Spleen (tissue), 11 donors: ENCODE measurements around the gene PTPRA. TPM values are rescaled to one million over a fixed set of nuclear protein-coding genes. Genes with fewer than 3 reads are reported as not detected.

Experiments
- DNase-seq: peaks from one replicate; pipeline ENCODE4 v3.0.0-alpha.2; 2020
- H3K27ac ChIP-seq, 8 donors: fragments of 200-600 bp; sonication (generic) in 7 of 8; 1 replicate in 4 of 8; 2 replicates in 4 of 8; pipeline versions ENCODE4 v1.5.0 to v1.8.0; 2016 to 2021; ENCODE audit warnings: inconsistent platforms in 4 of 8, mild to moderate bottlenecking in 4 of 8, moderate library complexity in 1 of 8
- H3K27me3 ChIP-seq, 7 donors: fragments of 200-600 bp; sonication (generic) in 6 of 7; replicated peaks in 1 of 7; 1 replicate in 4 of 7; 2 replicates in 3 of 7; pipeline versions ENCODE4 v1.5.0 to v1.8.0; 2016 to 2021; ENCODE audit warnings: inconsistent platforms in 3 of 7, mild to moderate bottlenecking in 1 of 7
- H3K36me3 ChIP-seq, 6 donors: fragments of 200-600 bp; sonication (generic) in 5 of 6; 1 replicate in 4 of 6; 2 replicates in 2 of 6; pipeline versions ENCODE4 v1.5.0 to v1.8.0; 2016 to 2021; ENCODE audit warnings: inconsistent platforms in 2 of 6
- H3K4me1 ChIP-seq, 6 donors: fragments of 200-600 bp; sonication (generic) in 5 of 6; 1 replicate in 3 of 6; 2 replicates in 3 of 6; pipeline versions ENCODE4 v1.5.0 to v1.8.0; 2016 to 2021; ENCODE audit warnings: inconsistent platforms in 3 of 6
- H3K4me3 ChIP-seq, 8 donors: fragments of 200-600 bp; sonication (generic) in 7 of 8; 1 replicate in 4 of 8; 2 replicates in 4 of 8; pipeline versions ENCODE4 v1.5.0 to v1.8.0; 2016 to 2021; ENCODE audit warnings: inconsistent platforms in 4 of 8, mild to moderate bottlenecking in 4 of 8, moderate library complexity in 2 of 8
- H3K9me3 ChIP-seq, 8 donors: fragments of 200-600 bp; sonication (generic) in 7 of 8; 1 replicate in 4 of 8; 2 replicates in 4 of 8; pipeline versions ENCODE4 v1.5.0 to v1.8.0; 2016 to 2021; ENCODE audit warnings: inconsistent platforms in 4 of 8
- CTCF ChIP-seq, 11 experiments: fragments of 200-600 bp in 7 of 11; fragments of 450-650 bp in 4 of 11; sonication (generic) in 4 of 11; IDR thresholded peaks in 8 of 11; conservative IDR thresholded peaks in 3 of 11; 1 replicate in 7 of 11; 2 replicates in 4 of 11; pipeline versions ENCODE4 v1.4.0 to v1.8.0; 2016 to 2021; ENCODE audit warnings: antibody characterized with exemption in 11 of 11, inconsistent platforms in 4 of 11, mild to moderate bottlenecking in 1 of 11
- POLR2A ChIP-seq, 3 donors: fragments of 450-650 bp; IDR thresholded peaks; one replicate each; pipeline ENCODE4 v1.5.1; 2017; ENCODE audit warnings: antibody characterized with exemption in 3 of 3, mild to moderate bottlenecking in 1 of 3
- POLR2AphosphoS5 ChIP-seq, 3 donors: sonication (generic); formaldehyde crosslinking; IDR thresholded peaks; one replicate each; pipeline ENCODE4 v1.5.1; 2017; ENCODE audit warnings: antibody characterized with exemption in 3 of 3
- WGBS, 5 donors: extraction: QIAGEN DNeasy Blood & Tissue Kit in 3 of 5; methylation state at CpG; one replicate each; pipeline versions ENCODE4 v1.1.5 to v1.1.7; 2013 to 2018; 5-methylcytosine and 5-hydroxymethylcytosine counted together
- intact Hi-C: fragments of 100-400 bp; cut with DNase I; formaldehyde crosslinking; loops from one replicate; pipeline ENCODE4 v1.15.0; 2023; ENCODE audit warnings: low total_unique reads
- polyA plus RNA-seq, 3 donors: library from polyadenylated mRNA; stranded (reverse); fragments of 200-250 nt; gene quantifications; one replicate each; pipeline ENCODE4 v1.2.1, GENCODE V29; 2013
- total RNA-seq, 7 donors: library from RNA; depleted of rRNA in 3 of 7; stranded (reverse); fragments of >200 nt in 3 of 7; fragmentation: NEBNext Ultra II Directional in 4 of 7; extraction: Animal tissue kit (Norgen Biotek cat#: 25700) in 4 of 7; gene quantifications; one replicate each; pipeline versions ENCODE4 v1.1.0 to v1.2.1, GENCODE V29; 2016 to 2021
- donor health status: healthy with polysubstance abuse.
- donor health status: DM: no; HTN: no; CAD: no; lungs with moderate emphysema.
- donor health status: DM: no; HTN: no; CAD: no.
- donor health status: Bipolar disorder and iron deficiency.
- donor health status: healthy.
- donor health status: DM: no; HTN: no; CAD: no.
- donor health status: DM: yes; HTN: yes; CAD: no.

The PTPRA gene
- total and polyA plus RNA-seq, 10 donors, result 15.3 to 65.5 (median 52.4) TPM

GRCh38 chr20:2984956-2985661 lies 111.8 kb downstream of the PTPRA start:
- intact Hi-C loops, result no loop called here
- H3K4me3 ChIP-seq, result no peak overlapping the region

GRCh38 chr20:2986466-2986865 lies 113.2 kb downstream of the PTPRA start:
- WGBS, 5 donors, result 60 to 92% (median 77%) methylated on average over 2 of the region's 2 CpGs

More at GRCh38 chr20:2984956-2985661, 111.8 kb downstream of the PTPRA start:
- Histone ChIP-seq H3K36me3 (peaks cover 0 to 64% (median 35%) of the 10 kb centered on the region in 6 donors), H3K27me3 (no peaks in the 10 kb centered on the region), H3K9me3 (no peaks in the 10 kb centered on the region), H3K4me1 (peaks cover 3 to 51% (median 23%) of the 10 kb centered on the region in 6 donors), H3K27ac (peak overlapping the region in 2 of 8 donors; percentile 48 to 68)
- TF ChIP-seq POLR2AphosphoS5 (IDR thresholded peaks at IDR 0.05) (peak in 1 of 3 donors; percentile 13), CTCF (IDR thresholded peaks at IDR 0.05 in 8 of 11, conservative IDR thresholded peaks at IDR 0.05 in 3 of 11) (no peak)
- 85 to 93% (median 85%) methylated on average over 6 of the region's 6 CpGs for WGBS, 5 donors
- DNase-seq, result no peak

GRCh38 chr20:2987861-2988260 lies 114.6 kb downstream of the PTPRA start:
- TF ChIP-seq CTCF (IDR thresholded peaks at IDR 0.05 in 8 of 11, conservative IDR thresholded peaks at IDR 0.05 in 3 of 11), result no peak
- TF ChIP-seq POLR2AphosphoS5 (IDR thresholded peaks at IDR 0.05), result no peak
- TF ChIP-seq POLR2A (IDR thresholded peaks at IDR 0.05), result no peak
- 88 to 97% (median 92%) methylated on average over 5 of the region's 5 CpGs for WGBS, 5 donors
- no peak for DNase-seq

More at GRCh38 chr20:2986466-2986865, 113.2 kb downstream of the PTPRA start:
- H3K4me1 ChIP-seq, result peaks cover 3 to 51% (median 23%) of the 10 kb centered on the region in 6 donors
- intact Hi-C loops, result no loop called here
- H3K27me3 ChIP-seq, result no peaks in the 10 kb centered on the region
- TF ChIP-seq POLR2AphosphoS5 (IDR thresholded peaks at IDR 0.05) (peak in 1 of 3 donors; percentile 55), POLR2A (IDR thresholded peaks at IDR 0.05) (no peak)
- DNase-seq, result no peak
- H3K36me3 ChIP-seq, result peaks cover 0 to 71% (median 48%) of the 10 kb centered on the region in 6 donors
- H3K4me3 ChIP-seq, result no peak overlapping the region
- H3K27ac ChIP-seq, result peak overlapping the region in 4 of 8 donors; percentile 45 to 66 (median 54)
- H3K9me3 ChIP-seq, result no peaks in the 10 kb centered on the region

GRCh38 chr20:2991532-2991931 lies 118.3 kb downstream of the PTPRA start:
- intact Hi-C loops, result loop anchor here (10.0 kb wide), 1 partner anchor 117 kb away; the partner anchor contains the start of gene PTPRA
- Histone ChIP-seq H3K27ac (no peak overlapping the region), H3K4me3 (no peak overlapping the region), H3K4me1 (peaks cover 0 to 9% (median 0%) of the 10 kb centered on the region in 6 donors), H3K36me3 (peaks cover 0 to 100% (median 85%) of the 10 kb centered on the region in 6 donors), H3K9me3 (no peaks in the 10 kb centered on the region), H3K27me3 (no peaks in the 10 kb centered on the region)
- WGBS, 5 donors, result 92 to 99% (median 93%) methylated on average over 5 of the region's 5 CpGs
- no peak for TF ChIP-seq CTCF (IDR thresholded peaks at IDR 0.05 in 8 of 11, conservative IDR thresholded peaks at IDR 0.05 in 3 of 11)
- TF ChIP-seq POLR2AphosphoS5 (IDR thresholded peaks at IDR 0.05), result no peak
- no peak for TF ChIP-seq POLR2A (IDR thresholded peaks at IDR 0.05)
- DNase-seq, result no peak

More at GRCh38 chr20:2987861-2988260, 114.6 kb downstream of the PTPRA start:
- Histone ChIP-seq H3K27me3 (no peaks in the 10 kb centered on the region), H3K36me3 (peaks cover 0 to 85% (median 61%) of the 10 kb centered on the region in 6 donors), H3K9me3 (no peaks in the 10 kb centered on the region), H3K4me3 (no peak overlapping the region), H3K4me1 (peaks cover 3 to 46% (median 22%) of the 10 kb centered on the region in 6 donors), H3K27ac (no peak overlapping the region)
- intact Hi-C loops, result no loop called here
